Osteoblast (primary cell): ENCODE measurements around the gene ATF5. TPM values are rescaled to one million over a fixed set of nuclear protein-coding genes. Genes with fewer than 3 reads are reported as not detected.

Experiments used
- DNase-seq: peaks from one replicate; pipeline ENCODE4 v3.0.0; 2011; ENCODE audit warnings: low spot score, mixed read lengths; ENCODE audit not compliant: insufficient read length; ENCODE audit errors: missing footprints
- H2AFZ ChIP-seq: 2 replicates; pipeline ENCODE4 v1.6.0; 2011; ENCODE audit warnings: mild to moderate bottlenecking, low read length
- H3K27ac ChIP-seq: 2 replicates; pipeline ENCODE4 v1.5.1; 2011; ENCODE audit warnings: mild to moderate bottlenecking, low read depth, low read length, moderate library complexity
- H3K27me3 ChIP-seq: 2 replicates; pipeline ENCODE4 v1.6.0; 2012; ENCODE audit warnings: mild to moderate bottlenecking, control low read depth, inconsistent platforms, low read length, moderate library complexity; ENCODE audit not compliant: insufficient read depth
- H3K36me3 ChIP-seq: 2 replicates; pipeline ENCODE4 v1.5.1; 2011; ENCODE audit warnings: mild to moderate bottlenecking, low read length, control low read depth, moderate library complexity; ENCODE audit not compliant: insufficient read depth
- H3K4me1 ChIP-seq: 2 replicates; pipeline ENCODE4 v1.5.1; 2011; ENCODE audit warnings: mild to moderate bottlenecking, low read length, control low read depth, moderate library complexity; ENCODE audit not compliant: insufficient read depth
- H3K4me2 ChIP-seq: 2 replicates; pipeline ENCODE4 v1.6.0; 2011; ENCODE audit warnings: mild to moderate bottlenecking, low read length; ENCODE audit not compliant: insufficient read depth
- H3K4me3 ChIP-seq: fragments of 200-600 bp; sonication (generic); 3 replicates; pipeline ENCODE4 v1.5.1; 2012; ENCODE audit warnings: mild to moderate bottlenecking, low read length, inconsistent platforms; ENCODE audit not compliant: insufficient read depth
- H3K79me2 ChIP-seq: 2 replicates; pipeline ENCODE4 v1.6.0; 2012; ENCODE audit warnings: mild to moderate bottlenecking, low read length, control low read depth, inconsistent platforms; ENCODE audit not compliant: insufficient read depth
- H3K9me3 ChIP-seq: 2 replicates; pipeline ENCODE4 v1.5.1; 2011; ENCODE audit warnings: low read depth, low read length, control low read depth
- H4K20me1 ChIP-seq: 2 replicates; pipeline ENCODE4 v1.6.0; 2012; ENCODE audit warnings: mild to moderate bottlenecking, low read length, control low read depth; ENCODE audit not compliant: insufficient read depth
- total RNA-seq: library from RNA; depleted of rRNA; stranded (reverse); fragments of >200 nt; gene quantifications from 2 replicates; pipeline ENCODE4 v1.2.3, GENCODE V29; 2012
- TF ChIP-seq, protein P1 (sequence below): IDR thresholded peaks from 2 replicates; pipeline ENCODE4 v1.5.1; 2011; ENCODE audit warnings: mild to moderate bottlenecking, low read depth, low read length, moderate library complexity; ENCODE audit errors: extremely low read depth

ATF5 gene
- total RNA-seq, 1 donor, result 8.3 TPM

GRCh38 chr19:49930483-49931011, 1.5 kb downstream of the ATF5 start:
- peaks cover 8% of the 10 kb centered on the region for H4K20me1 ChIP-seq
- no peak overlapping the region for H2AFZ ChIP-seq
- H3K9me3 ChIP-seq, result no peaks in the 10 kb centered on the region
- peak; percentile 83 for DNase-seq
- H3K79me2 ChIP-seq, result peaks cover 34% of the 10 kb centered on the region
- peaks cover 3% of the 10 kb centered on the region for H3K4me1 ChIP-seq
- H3K36me3 ChIP-seq, result peaks cover 16% of the 10 kb centered on the region
- H3K4me2 ChIP-seq, result peak overlapping the region; percentile 83
- no peaks in the 10 kb centered on the region for H3K27me3 ChIP-seq
- H3K4me3 ChIP-seq, result peak overlapping the region; percentile 91
- H3K27ac ChIP-seq, result no peak overlapping the region
- TF ChIP-seq, protein P1, sequence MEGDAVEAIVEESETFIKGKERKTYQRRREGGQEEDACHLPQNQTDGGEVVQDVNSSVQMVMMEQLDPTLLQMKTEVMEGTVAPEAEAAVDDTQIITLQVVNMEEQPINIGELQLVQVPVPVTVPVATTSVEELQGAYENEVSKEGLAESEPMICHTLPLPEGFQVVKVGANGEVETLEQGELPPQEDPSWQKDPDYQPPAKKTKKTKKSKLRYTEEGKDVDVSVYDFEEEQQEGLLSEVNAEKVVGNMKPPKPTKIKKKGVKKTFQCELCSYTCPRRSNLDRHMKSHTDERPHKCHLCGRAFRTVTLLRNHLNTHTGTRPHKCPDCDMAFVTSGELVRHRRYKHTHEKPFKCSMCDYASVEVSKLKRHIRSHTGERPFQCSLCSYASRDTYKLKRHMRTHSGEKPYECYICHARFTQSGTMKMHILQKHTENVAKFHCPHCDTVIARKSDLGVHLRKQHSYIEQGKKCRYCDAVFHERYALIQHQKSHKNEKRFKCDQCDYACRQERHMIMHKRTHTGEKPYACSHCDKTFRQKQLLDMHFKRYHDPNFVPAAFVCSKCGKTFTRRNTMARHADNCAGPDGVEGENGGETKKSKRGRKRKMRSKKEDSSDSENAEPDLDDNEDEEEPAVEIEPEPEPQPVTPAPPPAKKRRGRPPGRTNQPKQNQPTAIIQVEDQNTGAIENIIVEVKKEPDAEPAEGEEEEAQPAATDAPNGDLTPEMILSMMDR, result no peak

- Histone ChIP-seq H3K4me1 (peaks cover 3% of the 10 kb centered on the region), H3K27ac (no peak overlapping the region), H3K27me3 (no peaks in the 10 kb centered on the region), H3K79me2 (peaks cover 26% of the 10 kb centered on the region), H2AFZ (no peak overlapping the region), H3K9me3 (no peaks in the 10 kb centered on the region), H3K36me3 (peaks cover 10% of the 10 kb centered on the region), H3K4me3 (no peak overlapping the region), H4K20me1 (peaks cover 8% of the 10 kb centered on the region), H3K4me2 (no peak overlapping the region)
- TF ChIP-seq, protein P1, result no peak
- no peak for DNase-seq
Measured at GRCh38 chr19:49931293-49932040, 2.5 kb downstream of the ATF5 start.

DNA sequence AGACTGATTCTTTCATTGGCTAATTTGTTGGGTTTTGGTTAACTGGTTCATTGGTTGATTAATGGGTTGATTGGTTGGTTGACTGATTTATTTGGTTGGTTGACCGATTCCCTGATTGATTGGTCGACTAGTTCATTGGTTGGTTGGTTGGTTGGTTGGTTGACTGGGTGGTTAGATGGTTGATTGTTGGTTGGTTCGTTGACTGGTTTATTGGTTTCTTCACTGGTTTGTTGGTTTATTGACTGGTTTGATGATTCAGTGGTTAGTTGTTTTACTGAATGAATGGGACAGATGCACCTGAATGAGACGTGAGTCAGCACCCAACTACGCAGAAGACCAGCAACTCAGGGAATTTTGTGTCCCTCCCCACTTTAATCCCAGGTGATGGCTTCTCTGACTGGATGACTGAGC, 3.0 kb downstream of the ATF5 start:
- TF ChIP-seq, protein P1, result no peak
- Histone ChIP-seq H3K4me3 (no peak overlapping the region), H3K27me3 (no peaks in the 10 kb centered on the region), H3K4me1 (peaks cover 3% of the 10 kb centered on the region), H3K36me3 (peaks cover 5% of the 10 kb centered on the region), H3K9me3 (no peaks in the 10 kb centered on the region), H4K20me1 (peaks cover 6% of the 10 kb centered on the region), H3K79me2 (peaks cover 20% of the 10 kb centered on the region), H2AFZ (no peak overlapping the region), H3K27ac (no peak overlapping the region), H3K4me2 (no peak overlapping the region)
- no peak for DNase-seq

- Histone ChIP-seq H3K27me3 (no peaks in the 10 kb centered on the region), H3K27ac (no peak overlapping the region), H3K4me3 (no peak overlapping the region), H3K4me1 (peaks cover 3% of the 10 kb centered on the region), H2AFZ (no peak overlapping the region), H3K4me2 (no peak overlapping the region), H3K79me2 (peaks cover 14% of the 10 kb centered on the region), H4K20me1 (peaks cover 6% of the 10 kb centered on the region), H3K36me3 (no peaks in the 10 kb centered on the region), H3K9me3 (no peaks in the 10 kb centered on the region)
- TF ChIP-seq, protein P1, result no peak
- DNase-seq, result no peak
Measured at GRCh38 chr19:49932731-49933131, 3.7 kb downstream of the ATF5 start.
